ENCODE measurements around the gene ATP8A2.

GRCh38 chr13:25659091-25659795 is 287.5 kb downstream of the ATP8A2 start:
- no peak for TF ChIP-seq CTCF (conservative IDR thresholded peaks at IDR 0.05; ENCODE audit: low read length)
- no peak for TF ChIP-seq EZH2phosphoT487 (IDR thresholded peaks at IDR 0.05; ENCODE audit: borderline replicate concordance, low read depth, low read length)

All from OCI-LY7 (cell line).